Measurements from ENCODE around the gene NECTIN1.

DNA sequence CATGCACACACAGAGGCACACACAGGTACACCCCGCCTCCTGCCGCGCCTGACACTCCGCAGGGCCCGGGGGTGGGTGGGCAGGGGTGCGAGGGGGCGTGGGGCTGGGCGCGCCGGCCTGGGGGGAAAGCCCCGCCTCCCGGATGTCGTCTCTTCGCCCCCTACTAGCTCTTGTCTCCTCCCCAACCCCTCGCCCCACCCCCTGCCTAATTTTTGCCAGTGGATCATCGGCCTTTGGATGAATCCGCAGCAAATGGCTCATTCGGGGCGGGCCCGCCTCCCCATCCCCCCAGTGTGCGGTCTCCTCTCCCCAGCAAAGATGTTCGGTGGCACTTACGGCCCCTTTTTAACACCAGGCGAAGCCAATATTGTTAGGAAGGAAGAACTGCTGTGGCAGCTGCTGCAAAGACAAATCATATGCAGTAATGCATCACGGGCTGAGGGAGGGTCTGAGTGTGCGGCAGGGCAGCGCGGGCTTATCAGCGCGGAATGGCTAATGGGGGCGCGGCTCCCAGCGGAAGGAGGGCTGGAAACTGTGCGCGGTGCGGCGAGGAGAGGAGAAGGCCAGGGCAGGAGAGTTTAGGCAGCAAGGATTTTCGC, 13.4 kb upstream of the NECTIN1 start:
- TF ChIP-seq, protein P1, sequence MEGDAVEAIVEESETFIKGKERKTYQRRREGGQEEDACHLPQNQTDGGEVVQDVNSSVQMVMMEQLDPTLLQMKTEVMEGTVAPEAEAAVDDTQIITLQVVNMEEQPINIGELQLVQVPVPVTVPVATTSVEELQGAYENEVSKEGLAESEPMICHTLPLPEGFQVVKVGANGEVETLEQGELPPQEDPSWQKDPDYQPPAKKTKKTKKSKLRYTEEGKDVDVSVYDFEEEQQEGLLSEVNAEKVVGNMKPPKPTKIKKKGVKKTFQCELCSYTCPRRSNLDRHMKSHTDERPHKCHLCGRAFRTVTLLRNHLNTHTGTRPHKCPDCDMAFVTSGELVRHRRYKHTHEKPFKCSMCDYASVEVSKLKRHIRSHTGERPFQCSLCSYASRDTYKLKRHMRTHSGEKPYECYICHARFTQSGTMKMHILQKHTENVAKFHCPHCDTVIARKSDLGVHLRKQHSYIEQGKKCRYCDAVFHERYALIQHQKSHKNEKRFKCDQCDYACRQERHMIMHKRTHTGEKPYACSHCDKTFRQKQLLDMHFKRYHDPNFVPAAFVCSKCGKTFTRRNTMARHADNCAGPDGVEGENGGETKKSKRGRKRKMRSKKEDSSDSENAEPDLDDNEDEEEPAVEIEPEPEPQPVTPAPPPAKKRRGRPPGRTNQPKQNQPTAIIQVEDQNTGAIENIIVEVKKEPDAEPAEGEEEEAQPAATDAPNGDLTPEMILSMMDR (IDR thresholded peaks at IDR 0.05), result no peak
- TF ChIP-seq POLR2A (IDR thresholded peaks at IDR 0.05), result no peak
